Ovary (tissue), 3 donors: Measurements from ENCODE around the gene RRAD.

Experiments
- EP300 ChIP-seq: sonication (generic); formaldehyde crosslinking; IDR thresholded peaks from one replicate; pipeline ENCODE4 v1.6.1; 2017; ENCODE audit warnings: antibody characterized with exemption
- POLR2A ChIP-seq: fragments of 450-650 bp; IDR thresholded peaks from one replicate; pipeline ENCODE4 v1.6.1; 2017; ENCODE audit warnings: antibody characterized with exemption, mild to moderate bottlenecking, moderate library complexity
- TF ChIP-seq, protein P1 (sequence below), 3 donors: fragments of 450-650 bp in 2 of 3; fragments of 200-600 bp in 1 of 3; IDR thresholded peaks; one replicate each; pipeline versions ENCODE4 v1.5.1 to v1.8.0; 2016 to 2022; ENCODE audit warnings: antibody characterized with exemption in 3 of 3, mild to moderate bottlenecking in 1 of 3
- donor health status: DM: no; HTN: no; CAD: no.

DNA sequence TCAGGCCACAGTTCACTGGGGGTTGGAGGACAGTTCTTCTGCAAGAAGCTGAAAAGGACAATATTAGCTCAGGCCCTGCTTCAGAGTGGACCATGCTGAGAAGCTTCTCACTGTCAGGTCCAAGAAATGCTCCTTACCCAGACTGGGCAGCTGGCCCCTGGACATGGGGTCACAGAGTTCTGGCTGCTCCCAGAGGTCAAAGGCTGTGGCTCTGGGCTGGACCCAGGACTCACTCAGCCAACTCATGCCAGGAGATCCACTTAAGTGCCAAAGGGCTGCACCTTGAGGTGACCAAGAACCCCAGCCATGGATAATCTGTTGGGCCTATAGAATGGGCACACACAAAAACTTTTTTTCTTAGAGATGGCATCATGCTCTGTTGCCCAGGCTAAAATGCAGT is 14.0 kb upstream of the RRAD start:
- TF ChIP-seq, protein P1, sequence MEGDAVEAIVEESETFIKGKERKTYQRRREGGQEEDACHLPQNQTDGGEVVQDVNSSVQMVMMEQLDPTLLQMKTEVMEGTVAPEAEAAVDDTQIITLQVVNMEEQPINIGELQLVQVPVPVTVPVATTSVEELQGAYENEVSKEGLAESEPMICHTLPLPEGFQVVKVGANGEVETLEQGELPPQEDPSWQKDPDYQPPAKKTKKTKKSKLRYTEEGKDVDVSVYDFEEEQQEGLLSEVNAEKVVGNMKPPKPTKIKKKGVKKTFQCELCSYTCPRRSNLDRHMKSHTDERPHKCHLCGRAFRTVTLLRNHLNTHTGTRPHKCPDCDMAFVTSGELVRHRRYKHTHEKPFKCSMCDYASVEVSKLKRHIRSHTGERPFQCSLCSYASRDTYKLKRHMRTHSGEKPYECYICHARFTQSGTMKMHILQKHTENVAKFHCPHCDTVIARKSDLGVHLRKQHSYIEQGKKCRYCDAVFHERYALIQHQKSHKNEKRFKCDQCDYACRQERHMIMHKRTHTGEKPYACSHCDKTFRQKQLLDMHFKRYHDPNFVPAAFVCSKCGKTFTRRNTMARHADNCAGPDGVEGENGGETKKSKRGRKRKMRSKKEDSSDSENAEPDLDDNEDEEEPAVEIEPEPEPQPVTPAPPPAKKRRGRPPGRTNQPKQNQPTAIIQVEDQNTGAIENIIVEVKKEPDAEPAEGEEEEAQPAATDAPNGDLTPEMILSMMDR (IDR thresholded peaks at IDR 0.05) = no peak
- no peak for TF ChIP-seq EP300
- no peak for TF ChIP-seq POLR2A
